Sigmoid colon (tissue), 4 donors: ENCODE measurements around the gene RFT1.

Experiments
- EP300 ChIP-seq, 4 donors: sonication (generic); formaldehyde crosslinking; IDR thresholded peaks; one replicate each; pipeline ENCODE4 v1.6.1; 2017; ENCODE audit warnings: antibody characterized with exemption in 4 of 4
- POLR2A ChIP-seq, 2 donors: fragments of 450-650 bp; IDR thresholded peaks; one replicate each; pipeline ENCODE4 v1.6.1; 2016; ENCODE audit warnings: antibody characterized with exemption in 2 of 2, mild to moderate bottlenecking in 2 of 2, moderate library complexity in 2 of 2
- TF ChIP-seq, protein P1 (sequence below), 4 experiments: fragments of 450-650 bp in 3 of 4; fragments of 200-600 bp in 1 of 4; IDR thresholded peaks; one replicate each; pipeline ENCODE4 v1.5.1; 2016 to 2019; ENCODE audit warnings: antibody characterized with exemption in 4 of 4, mild to moderate bottlenecking in 3 of 4, moderate library complexity in 2 of 4

DNA sequence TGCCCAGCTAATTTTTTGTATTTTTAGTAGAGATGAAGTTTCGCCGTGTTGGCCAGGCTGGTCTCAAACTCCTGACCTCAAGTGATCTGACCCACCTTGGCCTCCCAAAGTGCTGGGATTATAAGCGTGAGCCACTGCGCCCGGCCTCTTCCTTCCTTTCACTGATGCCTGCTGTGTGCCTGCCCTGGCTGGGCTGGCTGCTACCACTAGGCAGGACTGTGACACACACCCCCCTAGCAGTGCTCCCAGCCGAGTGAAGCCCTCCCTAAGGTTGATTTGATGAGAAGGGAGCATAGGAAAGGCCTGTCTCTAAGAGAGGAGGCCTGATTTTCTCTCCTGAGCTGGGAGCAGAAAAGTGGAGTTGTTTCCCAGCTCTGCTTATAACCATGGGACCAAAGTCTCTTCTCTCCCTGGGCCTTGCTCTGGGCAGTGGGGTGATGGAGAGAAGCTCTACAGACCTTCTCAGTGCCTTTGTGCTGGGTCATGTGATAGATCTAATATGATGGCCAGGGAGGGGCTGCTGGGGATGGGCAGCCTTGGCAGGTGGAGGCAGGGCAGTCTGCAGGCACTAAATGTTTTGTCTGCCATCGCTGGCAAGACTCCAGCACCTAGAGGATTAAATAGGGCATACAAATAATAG, 64.3 kb downstream of the RFT1 start:
- TF ChIP-seq, protein P1, sequence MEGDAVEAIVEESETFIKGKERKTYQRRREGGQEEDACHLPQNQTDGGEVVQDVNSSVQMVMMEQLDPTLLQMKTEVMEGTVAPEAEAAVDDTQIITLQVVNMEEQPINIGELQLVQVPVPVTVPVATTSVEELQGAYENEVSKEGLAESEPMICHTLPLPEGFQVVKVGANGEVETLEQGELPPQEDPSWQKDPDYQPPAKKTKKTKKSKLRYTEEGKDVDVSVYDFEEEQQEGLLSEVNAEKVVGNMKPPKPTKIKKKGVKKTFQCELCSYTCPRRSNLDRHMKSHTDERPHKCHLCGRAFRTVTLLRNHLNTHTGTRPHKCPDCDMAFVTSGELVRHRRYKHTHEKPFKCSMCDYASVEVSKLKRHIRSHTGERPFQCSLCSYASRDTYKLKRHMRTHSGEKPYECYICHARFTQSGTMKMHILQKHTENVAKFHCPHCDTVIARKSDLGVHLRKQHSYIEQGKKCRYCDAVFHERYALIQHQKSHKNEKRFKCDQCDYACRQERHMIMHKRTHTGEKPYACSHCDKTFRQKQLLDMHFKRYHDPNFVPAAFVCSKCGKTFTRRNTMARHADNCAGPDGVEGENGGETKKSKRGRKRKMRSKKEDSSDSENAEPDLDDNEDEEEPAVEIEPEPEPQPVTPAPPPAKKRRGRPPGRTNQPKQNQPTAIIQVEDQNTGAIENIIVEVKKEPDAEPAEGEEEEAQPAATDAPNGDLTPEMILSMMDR (IDR thresholded peaks at IDR 0.05), result no peak
- no peak for TF ChIP-seq POLR2A (IDR thresholded peaks at IDR 0.05)
- no peak for TF ChIP-seq EP300 (IDR thresholded peaks at IDR 0.05)
